Ammon's horn (tissue), 1 donor: ENCODE data around the gene IL21R.
A peak's percentile ranks its signal among the peaks of the same experiment; 100 is the strongest.

Experiments used
- DNase-seq: peaks from one replicate; pipeline ENCODE4 v3.0.0-alpha.2; 2016; ENCODE audit warnings: low spot score

The IL21R gene

GRCh38 chr16:27485126-27485525 is 83.2 kb downstream of the IL21R start:
- no peak for DNase-seq

- no peak for DNase-seq
Observed at GRCh38 chr16:27485811-27486210, 83.8 kb downstream of the IL21R start.

DNA sequence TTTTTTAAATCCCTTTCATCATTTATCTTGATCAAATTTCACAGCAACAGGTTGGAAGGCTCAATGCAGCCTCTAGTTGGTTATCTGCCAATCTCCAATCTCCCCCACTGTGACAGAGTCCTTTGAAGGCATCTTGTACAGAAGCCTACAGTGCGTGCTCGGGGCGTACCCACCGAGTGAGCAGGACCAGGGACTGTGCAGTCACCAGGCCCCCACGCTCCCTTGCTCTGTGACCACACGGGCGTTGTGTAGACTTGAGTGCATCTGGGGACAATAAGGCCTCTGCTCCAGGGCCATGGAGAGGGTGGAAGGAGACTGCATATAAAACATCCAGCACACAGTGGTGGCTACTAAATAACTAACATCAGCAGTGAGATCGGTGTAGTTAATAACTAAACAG is 84.4 kb downstream of the IL21R start:
- no peak for DNase-seq

DNA sequence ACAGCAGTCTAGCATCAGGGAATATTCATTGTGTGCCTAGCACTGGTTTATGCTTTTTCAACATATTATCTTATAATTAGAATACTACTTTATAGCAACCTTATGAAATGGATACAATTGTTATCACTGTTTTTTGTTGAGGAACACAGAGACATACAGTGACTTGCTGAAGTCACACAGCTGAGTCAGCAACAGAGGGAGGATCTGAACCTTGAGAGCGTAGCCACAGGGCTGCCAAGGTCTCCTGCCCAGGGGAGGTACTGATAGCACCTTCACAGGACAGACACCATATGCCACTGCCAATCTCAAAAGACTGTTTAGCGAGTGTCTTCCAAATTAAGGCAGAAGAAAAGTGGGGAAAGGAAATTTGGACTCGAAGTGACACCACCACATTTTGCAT is 84.8 kb downstream of the IL21R start:
- no peak for DNase-seq

- DNase-seq: no peak
Observed at GRCh38 chr16:27489421-27489820, 87.4 kb downstream of the IL21R start.

GRCh38 chr16:27489906-27490305 is 87.9 kb downstream of the IL21R start:
- no peak for DNase-seq

- DNase-seq: no peak
Observed at GRCh38 chr16:27491894-27492587, 90.1 kb downstream of the IL21R start.

DNA sequence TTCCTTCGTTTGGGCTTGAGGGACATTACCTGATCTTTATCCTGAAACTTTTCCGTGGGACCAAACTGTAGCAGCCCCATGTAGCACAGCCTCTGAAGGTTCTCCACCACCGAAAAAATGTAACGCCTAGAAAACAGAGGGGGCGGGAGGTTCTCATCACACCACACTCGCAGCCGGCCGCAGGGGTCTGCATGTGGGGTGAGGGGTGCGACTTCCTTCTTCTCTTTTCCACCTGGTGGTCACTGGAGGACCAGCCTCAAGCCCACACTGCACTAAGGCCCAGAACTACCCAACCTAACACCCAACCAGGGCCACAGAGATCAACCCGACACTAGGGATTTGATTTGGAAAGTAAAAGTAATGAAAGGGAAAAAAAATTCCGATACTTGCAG is 90.6 kb downstream of the IL21R start:
- no peak for DNase-seq

GRCh38 chr16:27495191-27495590 is 93.2 kb downstream of the IL21R start:
- DNase-seq: no peak

DNA sequence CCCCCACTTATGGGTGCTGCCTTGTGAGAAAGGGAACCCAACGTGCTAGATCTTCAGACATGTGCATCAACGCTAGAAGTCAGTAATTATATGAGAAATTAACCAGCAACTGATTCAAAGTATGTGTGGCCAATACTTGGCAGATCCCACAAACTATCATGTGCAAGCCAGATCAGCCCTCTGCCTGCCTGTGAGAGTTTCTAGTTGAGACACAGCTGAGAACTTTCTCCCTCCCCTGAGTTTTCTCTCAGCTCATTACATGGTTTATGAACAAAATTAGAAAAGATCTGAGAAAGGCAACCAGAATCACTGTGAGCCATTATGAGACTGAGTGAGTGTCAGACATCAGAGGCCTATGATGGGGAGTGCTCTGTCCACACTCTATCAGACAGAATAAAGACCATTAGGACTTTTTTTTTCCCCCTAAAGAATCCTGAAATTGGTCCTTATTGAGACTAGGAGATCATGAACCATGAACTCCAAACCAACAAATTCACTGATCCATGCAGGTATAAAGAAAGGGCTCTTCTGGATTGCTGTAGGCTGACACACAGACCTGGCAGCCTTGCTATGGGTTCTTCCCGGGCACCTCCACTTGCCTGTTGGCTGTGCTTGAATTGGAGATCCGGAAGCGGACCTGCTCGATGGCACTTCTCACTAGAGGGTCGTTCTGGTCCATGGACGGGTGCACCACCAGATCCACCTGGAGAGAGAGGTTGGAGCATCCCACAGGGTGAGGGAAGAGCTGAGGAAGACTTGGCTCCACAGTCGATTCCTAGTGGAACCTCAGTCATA is 96.3 kb downstream of the IL21R start:
- no peak for DNase-seq

GRCh38 chr16:27498916-27499658 is 97.1 kb downstream of the IL21R start:
- DNase-seq: no peak

DNA sequence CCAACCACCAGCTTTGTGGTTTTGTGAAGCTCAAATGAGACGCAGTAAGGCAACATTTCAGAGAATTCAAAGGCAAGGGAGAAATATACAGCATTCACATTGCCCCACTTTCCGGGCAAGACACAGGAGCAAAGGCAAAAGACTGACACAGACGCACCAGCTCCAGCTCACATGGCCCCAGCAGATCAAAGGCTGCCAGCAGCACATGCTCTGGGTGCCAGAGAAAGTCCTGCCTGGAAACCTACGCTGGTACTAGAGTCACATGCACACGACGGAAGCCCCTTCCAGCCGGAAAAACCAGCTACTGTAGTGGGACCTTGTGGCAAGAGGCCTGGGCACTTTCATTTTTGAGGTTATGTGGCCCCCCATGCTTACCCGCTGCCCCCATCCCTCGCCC is 97.7 kb downstream of the IL21R start:
- DNase-seq: peak; percentile 48

DNA sequence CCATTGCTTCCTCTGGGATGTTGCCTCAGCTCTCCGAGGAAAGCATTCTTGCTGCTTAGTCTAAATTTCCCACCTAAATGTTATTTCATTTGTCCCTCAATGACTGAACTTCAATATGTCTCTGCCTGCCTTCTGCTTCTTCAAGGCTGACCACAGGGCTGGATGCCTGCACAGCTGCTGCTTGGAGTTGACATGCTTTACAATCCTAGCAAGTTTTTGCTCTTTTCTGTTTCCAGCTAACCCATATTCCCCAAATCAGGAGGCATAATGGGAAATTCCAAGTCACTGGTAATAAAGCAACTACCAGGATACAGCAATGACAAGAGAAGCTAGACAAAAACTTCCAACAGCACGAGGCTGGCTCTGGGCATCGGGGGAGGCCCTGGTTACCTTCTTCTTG is 98.8 kb downstream of the IL21R start:
- DNase-seq: no peak
